Measurements from ENCODE around the gene SLC26A1. TPM values are rescaled to one million over a fixed set of nuclear protein-coding genes. Genes with fewer than 3 reads are reported as not detected.

The SLC26A1 gene
- total RNA-seq, 1 donor from 2014 or later = under 0.01 TPM

DNA sequence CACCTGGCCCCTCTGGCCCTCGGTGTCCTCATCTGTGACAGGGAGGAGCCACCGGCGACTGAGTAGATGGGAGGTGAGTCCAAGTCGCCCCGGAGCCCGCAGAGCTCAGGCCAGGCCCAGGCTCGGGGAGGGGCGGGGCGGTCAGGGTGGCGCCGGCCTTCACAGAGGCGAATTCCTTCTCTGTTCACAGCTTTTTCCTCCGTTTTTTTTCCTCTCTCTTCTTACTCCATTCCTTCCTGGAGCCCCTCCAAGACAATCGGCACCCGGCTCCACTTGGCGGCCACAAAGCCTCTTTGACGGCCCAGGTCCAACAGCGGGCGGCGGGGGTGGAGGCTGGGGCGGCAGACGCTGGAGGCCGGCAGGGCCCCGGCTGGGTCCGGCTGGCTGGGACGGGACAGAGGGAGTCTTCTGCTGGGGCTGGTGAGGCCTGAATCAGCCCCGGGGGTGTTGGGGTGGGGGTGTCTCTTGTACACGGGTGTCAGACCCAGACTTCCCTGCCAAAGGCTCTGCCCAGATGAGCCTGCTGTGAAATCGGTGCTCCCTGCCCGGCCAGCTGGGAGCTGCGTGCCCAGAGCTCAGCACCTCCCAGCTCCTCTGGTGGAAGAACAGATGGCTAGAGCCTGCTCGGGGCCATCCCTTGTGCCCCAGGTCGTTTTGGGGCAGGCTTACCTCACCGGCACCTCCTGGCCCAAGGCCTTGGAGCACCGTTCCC is 40.8 kb upstream of the SLC26A1 start:
- TF ChIP-seq, protein P1, sequence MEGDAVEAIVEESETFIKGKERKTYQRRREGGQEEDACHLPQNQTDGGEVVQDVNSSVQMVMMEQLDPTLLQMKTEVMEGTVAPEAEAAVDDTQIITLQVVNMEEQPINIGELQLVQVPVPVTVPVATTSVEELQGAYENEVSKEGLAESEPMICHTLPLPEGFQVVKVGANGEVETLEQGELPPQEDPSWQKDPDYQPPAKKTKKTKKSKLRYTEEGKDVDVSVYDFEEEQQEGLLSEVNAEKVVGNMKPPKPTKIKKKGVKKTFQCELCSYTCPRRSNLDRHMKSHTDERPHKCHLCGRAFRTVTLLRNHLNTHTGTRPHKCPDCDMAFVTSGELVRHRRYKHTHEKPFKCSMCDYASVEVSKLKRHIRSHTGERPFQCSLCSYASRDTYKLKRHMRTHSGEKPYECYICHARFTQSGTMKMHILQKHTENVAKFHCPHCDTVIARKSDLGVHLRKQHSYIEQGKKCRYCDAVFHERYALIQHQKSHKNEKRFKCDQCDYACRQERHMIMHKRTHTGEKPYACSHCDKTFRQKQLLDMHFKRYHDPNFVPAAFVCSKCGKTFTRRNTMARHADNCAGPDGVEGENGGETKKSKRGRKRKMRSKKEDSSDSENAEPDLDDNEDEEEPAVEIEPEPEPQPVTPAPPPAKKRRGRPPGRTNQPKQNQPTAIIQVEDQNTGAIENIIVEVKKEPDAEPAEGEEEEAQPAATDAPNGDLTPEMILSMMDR (IDR thresholded peaks at IDR 0.05; ENCODE audit: insufficient read depth, low read length, severe bottlenecking) = no peak
- no peak overlapping the region for H3K4me3 ChIP-seq (ENCODE audit: low read depth, low read length)
- H3K27me3 ChIP-seq (ENCODE audit: control insufficient read depth, insufficient read depth, low read length) = peaks cover 8% of the 10 kb centered on the region
- FAIRE-seq (no peak), DNase-seq (ENCODE audit: low read depth) (no peak)
- no peaks in the 10 kb centered on the region for H3K36me3 ChIP-seq (ENCODE audit: control insufficient read depth, insufficient read depth, low read length)

DNA sequence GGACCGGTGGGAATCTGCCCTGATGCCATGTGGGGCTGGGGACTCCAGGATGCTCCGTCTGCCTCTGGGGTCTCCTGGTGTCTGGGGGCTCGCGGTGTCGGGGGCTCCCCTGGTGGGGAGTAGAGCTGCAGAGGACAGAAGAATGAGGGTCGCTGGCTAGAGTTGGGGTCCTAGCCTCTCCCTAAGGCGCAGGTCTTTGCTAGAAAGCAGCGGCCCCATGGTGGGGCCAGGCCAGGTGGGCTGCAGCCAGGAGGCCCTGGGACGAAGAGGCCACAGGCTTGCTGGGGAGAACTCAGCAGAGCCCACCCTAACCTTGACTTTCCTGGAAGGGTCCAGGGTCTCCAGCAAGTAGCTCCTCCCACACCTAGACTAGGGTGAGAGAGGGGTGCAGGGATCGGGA is 39.7 kb upstream of the SLC26A1 start:
- Histone ChIP-seq H3K4me3 (ENCODE audit: low read depth, low read length) (no peak overlapping the region), H3K36me3 (ENCODE audit: control insufficient read depth, insufficient read depth, low read length) (no peaks in the 10 kb centered on the region), H3K27me3 (ENCODE audit: control insufficient read depth, insufficient read depth, low read length) (peaks cover 8% of the 10 kb centered on the region)
- FAIRE-seq = no peak
- DNase-seq (ENCODE audit: low read depth) = no peak
- TF ChIP-seq, protein P1 (IDR thresholded peaks at IDR 0.05; ENCODE audit: insufficient read depth, low read length, severe bottlenecking) = no peak

DNA sequence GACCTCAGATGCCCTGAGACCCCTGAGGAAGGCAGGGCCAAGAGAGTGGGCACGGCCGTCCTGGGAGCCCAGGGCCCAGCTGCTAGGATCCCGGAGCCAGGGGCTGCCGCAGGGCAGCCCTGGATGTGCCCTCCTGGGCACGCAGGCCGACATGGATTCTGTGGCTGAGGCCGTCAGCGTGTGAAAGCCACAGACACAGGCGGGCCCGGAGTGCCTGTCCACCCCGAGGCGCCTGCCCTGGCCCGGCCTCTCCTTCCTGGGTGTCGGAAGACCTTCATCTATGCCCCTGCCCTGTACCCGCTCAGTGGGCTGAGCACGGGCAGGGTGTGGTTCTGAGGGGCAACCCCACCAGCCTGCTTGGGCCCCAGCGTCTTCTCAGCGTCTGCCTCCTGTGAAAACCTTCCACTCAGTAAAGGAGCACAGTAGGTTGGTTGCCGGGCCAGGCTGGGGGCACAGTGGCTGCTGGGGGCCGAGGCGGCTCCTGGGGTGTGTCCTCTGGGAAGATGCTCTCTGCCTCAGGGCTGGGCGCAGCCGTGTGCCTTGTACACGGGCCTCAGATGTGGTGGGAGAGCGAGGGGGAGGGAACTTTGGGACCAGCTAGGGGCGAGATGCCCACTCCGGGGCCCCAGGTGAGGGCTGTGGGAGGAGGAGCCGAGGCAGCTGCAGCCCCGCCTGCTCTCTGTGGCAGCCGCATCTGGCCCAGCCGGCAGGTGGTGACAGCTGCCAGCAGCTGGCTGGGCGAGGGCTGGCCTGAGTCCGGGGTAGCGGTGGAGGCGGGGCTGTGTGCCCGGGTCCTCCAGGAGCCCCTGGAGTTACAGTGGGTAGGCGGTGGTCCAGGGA is 39.0 kb upstream of the SLC26A1 start:
- FAIRE-seq (no peak), DNase-seq (ENCODE audit: low read depth) (no peak)
- TF ChIP-seq, protein P1 (IDR thresholded peaks at IDR 0.05; ENCODE audit: insufficient read depth, low read length, severe bottlenecking) = peak; percentile 54
- Histone ChIP-seq H3K4me3 (ENCODE audit: low read depth, low read length) (no peak overlapping the region), H3K36me3 (ENCODE audit: control insufficient read depth, insufficient read depth, low read length) (no peaks in the 10 kb centered on the region), H3K27me3 (ENCODE audit: control insufficient read depth, insufficient read depth, low read length) (peaks cover 8% of the 10 kb centered on the region)

DNA sequence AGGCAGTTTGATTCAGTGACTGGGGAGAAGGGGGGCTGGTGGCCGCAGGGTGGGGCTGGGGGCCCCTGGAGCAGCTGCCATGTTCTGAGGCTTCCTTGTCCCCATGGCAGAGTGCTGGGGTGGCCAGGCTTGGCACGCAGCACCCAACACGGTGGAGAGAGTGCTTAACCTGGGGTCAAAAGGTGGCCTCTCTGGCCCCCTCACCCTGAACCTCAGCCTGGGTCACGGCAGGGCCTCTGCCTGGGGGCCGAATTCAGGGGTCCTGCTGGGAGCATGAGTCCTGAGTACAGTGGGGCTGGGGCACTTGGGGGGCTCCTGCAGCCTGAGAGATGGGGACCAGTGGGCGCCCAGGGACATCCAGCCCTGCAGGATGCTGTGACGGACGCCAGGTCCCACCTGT is 38.1 kb upstream of the SLC26A1 start:
- H3K36me3 ChIP-seq (ENCODE audit: control insufficient read depth, insufficient read depth, low read length) = no peaks in the 10 kb centered on the region
- FAIRE-seq = no peak
- DNase-seq (ENCODE audit: low read depth) = no peak
- H3K4me3 ChIP-seq (ENCODE audit: low read depth, low read length) = no peak overlapping the region
- TF ChIP-seq, protein P1 (IDR thresholded peaks at IDR 0.05; ENCODE audit: insufficient read depth, low read length, severe bottlenecking) = no peak
- peaks cover 8% of the 10 kb centered on the region for H3K27me3 ChIP-seq (ENCODE audit: control insufficient read depth, insufficient read depth, low read length)

DNA sequence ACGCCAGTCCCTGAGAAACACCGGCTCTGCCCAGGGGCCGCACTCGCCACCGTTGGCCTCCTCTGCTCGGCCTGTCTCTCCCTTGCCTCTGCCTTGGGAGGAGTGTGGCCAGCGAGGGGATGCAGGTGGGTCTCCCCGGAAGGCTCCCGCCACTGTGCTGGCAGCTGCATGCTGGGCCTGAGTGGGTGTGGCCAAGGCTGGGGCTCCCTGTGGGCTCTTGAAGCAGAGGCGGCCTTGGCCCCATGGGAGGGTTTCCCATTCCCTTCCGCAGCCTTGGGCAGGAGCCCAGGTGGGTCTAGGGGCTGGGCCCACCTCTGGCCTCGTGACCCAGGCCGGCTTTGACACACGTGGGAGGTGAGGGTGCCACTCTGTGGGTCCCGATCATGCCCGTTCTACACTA is 37.4 kb upstream of the SLC26A1 start:
- no peak for FAIRE-seq
- Histone ChIP-seq H3K36me3 (ENCODE audit: control insufficient read depth, insufficient read depth, low read length) (peaks cover under 1% of the 10 kb centered on the region), H3K27me3 (ENCODE audit: control insufficient read depth, insufficient read depth, low read length) (peaks cover 8% of the 10 kb centered on the region), H3K4me3 (ENCODE audit: low read depth, low read length) (no peak overlapping the region)
- TF ChIP-seq, protein P1 (IDR thresholded peaks at IDR 0.05; ENCODE audit: insufficient read depth, low read length, severe bottlenecking) = no peak
- DNase-seq (ENCODE audit: low read depth) = no peak
